K562 (cell line): Measurements from ENCODE around the gene WDR70. TPM values are rescaled to one million over a fixed set of nuclear protein-coding genes. Genes with fewer than 3 reads are reported as not detected.

ENCODE experiments used
- ATAC-seq: fragments of 200-7000 bp; cut with Tn5 transposase; 3 replicates; pipeline ENCODE4 v1.9.1; 2020; ENCODE audit warnings: moderate library complexity
- BruUV-seq: library from RNA; stranded (reverse); fragments of 400-500 nt; replicated peaks from 2 replicates; lab custom pipeline; 2021; lab: Mats Ljungman, UMichigan
- CTCF ChIA-PET: fragments of 300-600 bp; formaldehyde crosslinking; extraction: SDS; loops from one replicate; lab custom pipeline; 2021; ENCODE audit warnings: low intra/inter-chr PET ratio; lab: Yijun Ruan, JAX
- POLR2A ChIA-PET: fragments of 300-600, 350-650 bp; sonication (Branson Sonifier 250); formaldehyde crosslinking; extraction: SDS; loops from one replicate; lab custom pipeline; 2021; ENCODE audit warnings: antibody characterized with exemption, inconsistent platforms; lab: Yijun Ruan, JAX
- DNase-seq, 4 experiments: peaks; one replicate each; pipeline versions ENCODE4 v3.0.0 to v3.0.0-alpha.2; 2011 to 2018; ENCODE audit warnings: low spot score in 3 of 4, mixed read lengths in 3 of 4; ENCODE audit errors: extremely low read depth in 1 of 4
- FAIRE-seq: peaks from 2 replicates; lab custom pipeline; 2011; peaks lifted over from hg19 to GRCh38; lab: Jason Lieb, UNC
- H2AFZ ChIP-seq: 2 replicates; pipeline ENCODE4 v1.6.0; 2011; ENCODE audit warnings: low read depth, low read length, control low read depth, inconsistent platforms
- H3K27ac ChIP-seq: fragments of 200-600 bp; 3 replicates; pipeline ENCODE4 v1.8.0; 2011; ENCODE audit warnings: low read depth, mild to moderate bottlenecking, control low read depth, inconsistent platforms, low read length, moderate library complexity, mixed read lengths; ENCODE audit errors: extremely low read depth
- H3K27me3 ChIP-seq, 2 experiments: fragments of 300-600 bp in 1 of 2; 2 replicates in 1 of 2; 3 replicates in 1 of 2; pipeline versions ENCODE4 v1.6.0 to v1.8.0; 2011; ENCODE audit warnings: inconsistent platforms in 2 of 2, low read length in 2 of 2, mild to moderate bottlenecking in 1 of 2, mixed read lengths in 1 of 2, moderate library complexity in 1 of 2; ENCODE audit not compliant: control insufficient read depth in 2 of 2, insufficient read depth in 2 of 2
- H3K36me3 ChIP-seq: fragments of 300-600 bp; 3 replicates; pipeline ENCODE4 v1.8.0; 2011; ENCODE audit warnings: mild to moderate bottlenecking, low read length, inconsistent platforms; ENCODE audit not compliant: control insufficient read depth, insufficient read depth
- H3K4me1 ChIP-seq, 2 experiments: fragments of 200-600 bp in 1 of 2; replicated peaks in 1 of 2; 2 replicates in 1 of 2; 3 replicates in 1 of 2; pipeline versions ENCODE4 v1.5.1 to v1.8.0; 2011; ENCODE audit warnings: inconsistent platforms in 2 of 2, low read length in 2 of 2, mild to moderate bottlenecking in 1 of 2, mixed read lengths in 1 of 2, moderate library complexity in 1 of 2; ENCODE audit not compliant: control insufficient read depth in 2 of 2, insufficient read depth in 2 of 2
- H3K4me2 ChIP-seq: 2 replicates; pipeline ENCODE4 v1.6.1; 2011; ENCODE audit warnings: low read length, control low read depth, inconsistent platforms, mixed read lengths; ENCODE audit not compliant: insufficient read depth
- H3K4me3 ChIP-seq: fragments of 200-600 bp; sonication (generic), shearing (Covaris generic); 2 replicates; pipeline ENCODE4 v1.5.1; 2016; ENCODE audit warnings: control low read depth, inconsistent platforms
- H3K79me2 ChIP-seq: fragments of 200-600 bp; 3 replicates; pipeline ENCODE4 v1.8.0; 2011; ENCODE audit warnings: low read length, inconsistent platforms; ENCODE audit not compliant: control insufficient read depth, insufficient read depth
- H3K9ac ChIP-seq, 2 experiments: 2 replicates each; pipeline versions ENCODE4 v1.6.0 to v1.6.1; 2011; ENCODE audit warnings: low read depth in 2 of 2, low read length in 2 of 2, control low read depth in 1 of 2, inconsistent platforms in 1 of 2, mild to moderate bottlenecking in 1 of 2, mixed read lengths in 1 of 2; ENCODE audit not compliant: insufficient read depth in 1 of 2
- H3K9me1 ChIP-seq: one replicate; pipeline ENCODE4 v1.6.0; 2011; ENCODE audit warnings: inconsistent platforms, mild to moderate bottlenecking, low read length, moderate library complexity; ENCODE audit not compliant: control insufficient read depth, insufficient read depth
- H3K9me3 ChIP-seq: replicated peaks from 2 replicates; pipeline ENCODE4 v1.5.1; 2011; ENCODE audit warnings: low read depth, low read length, inconsistent platforms; ENCODE audit not compliant: control insufficient read depth, insufficient read depth
- H4K20me1 ChIP-seq: replicated peaks from 2 replicates; pipeline ENCODE4 v1.6.1; 2011; ENCODE audit warnings: low read length, inconsistent platforms, mixed read lengths; ENCODE audit not compliant: control insufficient read depth, insufficient read depth
- C11orf30 ChIP-seq: fragments of 450-650 bp; IDR thresholded peaks from 2 replicates; pipeline ENCODE4 v1.6.1; 2016; ENCODE audit warnings: low read depth, mild to moderate bottlenecking
- GTF2A2 ChIP-seq: IDR thresholded peaks from 2 replicates; pipeline ENCODE4 v1.6.1; 2016; ENCODE audit warnings: mild to moderate bottlenecking, missing genetic modification characterization, missing compliant biosample characterization
- ZFP1 ChIP-seq: fragments of 450-650 bp; formaldehyde crosslinking; IDR thresholded peaks from 2 replicates; pipeline ENCODE4 v1.4.0; 2020; ENCODE audit warnings: mild to moderate bottlenecking, mixed read lengths
- WGBS: fragments of 100-300 bp; shearing (Covaris generic); methylation state at CpG from one replicate; pipeline ENCODE4 v1.1.6; 2016; ENCODE audit warnings: low coverage, mixed read lengths; ENCODE audit not compliant: insufficient coverage; ENCODE audit errors: missing lambda C conversion rate; 5-methylcytosine and 5-hydroxymethylcytosine counted together
- in situ Hi-C: fragments of 300-500 bp; cut with MboI; formaldehyde crosslinking; loops from 4 replicates; pipeline ENCODE4 v1.15.0; 2018; ENCODE audit warnings: inconsistent platforms, mixed read lengths
- intact Hi-C: fragments of 100-400 bp; cut with micrococcal nuclease; formaldehyde crosslinking; loops from 2 replicates; pipeline ENCODE4 v1.14.2; 2022
- polyA plus RNA-seq, 8 experiments: library from polyadenylated mRNA; depleted of rRNA in 4 of 8; stranded (reverse) in 5 of 8; unstranded in 3 of 8; fragments of >200 nt; fragmentation: Nextera tagmentation in 2 of 8; fragmentation: Illumina TruSeq in 1 of 8; extraction: Ambion mirVana in 2 of 8; extraction: Trizol in 1 of 8; gene quantifications; 2 replicates each; pipeline versions ENCODE4 v1.2.1 to v1.2.3, GENCODE V29; 2011 to 2014; ENCODE audit warnings: inconsistent platforms in 1 of 8, missing spikeins in 1 of 8
- total RNA-seq, 7 experiments: library from RNA; depleted of rRNA in 6 of 7; stranded (reverse); fragments of >200 nt in 6 of 7; fragmentation: Illumina TruSeq in 2 of 7; extraction: Trizol in 2 of 7; gene quantifications; 2 replicates each; pipeline versions ENCODE4 v1.2.1 to v1.2.3, GENCODE V29; 2011 to 2021; ENCODE audit warnings: low replicate concordance in 1 of 7
- TF ChIP-seq, protein P1 (sequence below): fragments of 250-450 bp; sonication (Bioruptor Pico); IDR thresholded peaks from 2 replicates; pipeline ENCODE4 v1.5.0; 2020; ENCODE audit warnings: mild to moderate bottlenecking
- TF ChIP-seq, protein P2 (sequence below): fragments of 250-450 bp; sonication (Bioruptor Pico); IDR thresholded peaks from 2 replicates; pipeline ENCODE4 v1.4.0; 2020; ENCODE audit warnings: borderline replicate concordance

Gene WDR70
- total and polyA plus RNA-seq, 9 of the 15 experiments (the other 6 are each of a cell fraction or from before 2014, with no cell fraction given) = 16.8 to 46.6 (median 38.8) TPM

- TF ChIP-seq, protein P1, sequence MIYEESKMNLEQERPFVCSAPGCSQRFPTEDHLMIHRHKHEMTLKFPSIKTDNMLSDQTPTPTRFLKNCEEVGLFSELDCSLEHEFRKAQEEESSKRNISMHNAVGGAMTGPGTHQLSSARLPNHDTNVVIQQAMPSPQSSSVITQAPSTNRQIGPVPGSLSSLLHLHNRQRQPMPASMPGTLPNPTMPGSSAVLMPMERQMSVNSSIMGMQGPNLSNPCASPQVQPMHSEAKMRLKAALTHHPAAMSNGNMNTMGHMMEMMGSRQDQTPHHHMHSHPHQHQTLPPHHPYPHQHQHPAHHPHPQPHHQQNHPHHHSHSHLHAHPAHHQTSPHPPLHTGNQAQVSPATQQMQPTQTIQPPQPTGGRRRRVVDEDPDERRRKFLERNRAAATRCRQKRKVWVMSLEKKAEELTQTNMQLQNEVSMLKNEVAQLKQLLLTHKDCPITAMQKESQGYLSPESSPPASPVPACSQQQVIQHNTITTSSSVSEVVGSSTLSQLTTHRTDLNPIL (CRISPR knock-in tag) = no peak
- TF ChIP-seq, protein P2, sequence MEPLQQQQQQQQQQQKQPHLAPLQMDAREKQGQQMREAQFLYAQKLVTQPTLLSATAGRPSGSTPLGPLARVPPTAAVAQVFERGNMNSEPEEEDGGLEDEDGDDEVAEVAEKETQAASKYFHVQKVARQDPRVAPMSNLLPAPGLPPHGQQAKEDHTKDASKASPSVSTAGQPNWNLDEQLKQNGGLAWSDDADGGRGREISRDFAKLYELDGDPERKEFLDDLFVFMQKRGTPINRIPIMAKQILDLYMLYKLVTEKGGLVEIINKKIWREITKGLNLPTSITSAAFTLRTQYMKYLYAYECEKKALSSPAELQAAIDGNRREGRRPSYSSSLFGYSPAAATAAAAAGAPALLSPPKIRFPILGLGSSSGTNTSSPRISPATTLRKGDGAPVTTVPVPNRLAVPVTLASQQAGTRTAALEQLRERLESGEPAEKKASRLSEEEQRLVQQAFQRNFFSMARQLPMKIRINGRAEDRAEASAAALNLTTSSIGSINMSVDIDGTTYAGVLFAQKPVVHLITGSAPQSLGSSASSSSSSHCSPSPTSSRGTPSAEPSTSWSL (CRISPR knock-in tag) = no peak
- TF ChIP-seq C11orf30 = no peak
Measured at GRCh38 chr5:37511646-37512045, 132.5 kb downstream of the WDR70 start (continued).

- no peaks in the 10 kb centered on the region for H3K36me3 ChIP-seq
- no TSS peak for BruUV-seq
- no peaks in the 10 kb centered on the region for H3K9me3 ChIP-seq
- H2AFZ ChIP-seq = no peak overlapping the region
- no peak for TF ChIP-seq ZFP1
- TF ChIP-seq GTF2A2 (tag) = no peak
- in situ Hi-C loops = no loop called here
- DNase-seq (no peak), FAIRE-seq (no peak), ATAC-seq (no peak)
- ChIA-PET CTCF (no interaction called here), POLR2A (no interaction called here)
- no peaks in the 10 kb centered on the region for H3K9me1 ChIP-seq
- WGBS = 32% methylated on average over 1 of the region's 1 CpG
- no peaks in the 10 kb centered on the region for H4K20me1 ChIP-seq
- no peak overlapping the region for H3K9ac ChIP-seq
- intact Hi-C loops = no loop called here
- H3K27me3 ChIP-seq = no peaks in the 10 kb centered on the region
- H3K4me2 ChIP-seq = no peak overlapping the region
- H3K4me1 ChIP-seq = no peaks in the 10 kb centered on the region
- H3K4me3 ChIP-seq = no peak overlapping the region
- no peak overlapping the region for H3K27ac ChIP-seq
- no peaks in the 10 kb centered on the region for H3K79me2 ChIP-seq
Measured at GRCh38 chr5:37514946-37515345, 135.8 kb downstream of the WDR70 start.
